NOMO-1 treated with dmso at 0.1 percent for 144 hours (cell line): ENCODE measurements around the gene GPR162.

Source experiments
- DNase-seq: peaks from one replicate; lab custom pipeline; 2025; ENCODE audit not compliant: unreplicated experiment; lab: John Stamatoyannopoulos, UW

Gene GPR162

GRCh38 chr12:6787309-6787708 is 34.3 kb upstream of the GPR162 start:
- DNase-seq, result no peak

- DNase-seq, result peak; percentile 79
Measured at GRCh38 chr12:6788972-6789924, 32.4 kb upstream of the GPR162 start, which contains the start of gene CD4. CD4 (plus strand) TSS chr12:6789528; CDS start chr12:6800139, 10,611 bp downstream.

GRCh38 chr12:6790496-6791150 is 31.0 kb upstream of the GPR162 start:
- no peak for DNase-seq

GRCh38 chr12:6791931-6792520 is 29.6 kb upstream of the GPR162 start:
- no peak for DNase-seq

- peak; percentile 81 for DNase-seq
Measured at GRCh38 chr12:6792522-6793201, 29.0 kb upstream of the GPR162 start.

- no peak for DNase-seq
Measured at GRCh38 chr12:6795088-6795487, 26.5 kb upstream of the GPR162 start.

GRCh38 chr12:6796576-6796975 is 25.0 kb upstream of the GPR162 start:
- DNase-seq, result no peak

- no peak for DNase-seq
Measured at GRCh38 chr12:6799147-6799546, 22.5 kb upstream of the GPR162 start.

- no peak for DNase-seq
Measured at GRCh38 chr12:6807170-6807569, 14.5 kb upstream of the GPR162 start.

GRCh38 chr12:6809056-6809455 is 12.6 kb upstream of the GPR162 start:
- DNase-seq, result no peak

GRCh38 chr12:6810758-6811157 is 10.9 kb upstream of the GPR162 start:
- DNase-seq, result no peak

GRCh38 chr12:6813363-6813762 is 8.3 kb upstream of the GPR162 start:
- DNase-seq, result no peak

GRCh38 chr12:6816598-6816997 is 5.0 kb upstream of the GPR162 start:
- DNase-seq, result no peak

- no peak for DNase-seq
Measured at GRCh38 chr12:6817098-6817497, 4.5 kb upstream of the GPR162 start.

- no peak for DNase-seq
Measured at GRCh38 chr12:6817662-6818157, 3.9 kb upstream of the GPR162 start.

- DNase-seq, result no peak
Measured at GRCh38 chr12:6818222-6818621, 3.4 kb upstream of the GPR162 start.

- DNase-seq, result no peak
Measured at GRCh38 chr12:6818645-6819044, 3.0 kb upstream of the GPR162 start.

GRCh38 chr12:6819106-6820030 is 2.3 kb upstream of the GPR162 start:
- no peak for DNase-seq

GRCh38 chr12:6820166-6820565 is 1.5 kb upstream of the GPR162 start:
- no peak for DNase-seq
